Stimulated activated CD8-positive, alpha-beta memory T cell treated with anti-CD3 and anti-CD28 coated beads, Interleukin-4, amount 100 ng/mL, for 1 hour (primary cell): ENCODE measurements around the gene GNAI2.
A peak's percentile ranks its signal among the peaks of the same experiment; 100 is the strongest.
"Not testable (repeated sequence)": the region's sequence is repeated elsewhere in the genome, so short reads cannot be mapped to it uniquely, and the experiment has no call there.

Source experiments
- DNase-seq, 2 donors: peaks; one replicate each; pipeline ENCODE4 v3.0.0-alpha.2; 2020; ENCODE audit warnings: low read depth in 2 of 2, low spot score in 1 of 2

The GNAI2 gene

DNA sequence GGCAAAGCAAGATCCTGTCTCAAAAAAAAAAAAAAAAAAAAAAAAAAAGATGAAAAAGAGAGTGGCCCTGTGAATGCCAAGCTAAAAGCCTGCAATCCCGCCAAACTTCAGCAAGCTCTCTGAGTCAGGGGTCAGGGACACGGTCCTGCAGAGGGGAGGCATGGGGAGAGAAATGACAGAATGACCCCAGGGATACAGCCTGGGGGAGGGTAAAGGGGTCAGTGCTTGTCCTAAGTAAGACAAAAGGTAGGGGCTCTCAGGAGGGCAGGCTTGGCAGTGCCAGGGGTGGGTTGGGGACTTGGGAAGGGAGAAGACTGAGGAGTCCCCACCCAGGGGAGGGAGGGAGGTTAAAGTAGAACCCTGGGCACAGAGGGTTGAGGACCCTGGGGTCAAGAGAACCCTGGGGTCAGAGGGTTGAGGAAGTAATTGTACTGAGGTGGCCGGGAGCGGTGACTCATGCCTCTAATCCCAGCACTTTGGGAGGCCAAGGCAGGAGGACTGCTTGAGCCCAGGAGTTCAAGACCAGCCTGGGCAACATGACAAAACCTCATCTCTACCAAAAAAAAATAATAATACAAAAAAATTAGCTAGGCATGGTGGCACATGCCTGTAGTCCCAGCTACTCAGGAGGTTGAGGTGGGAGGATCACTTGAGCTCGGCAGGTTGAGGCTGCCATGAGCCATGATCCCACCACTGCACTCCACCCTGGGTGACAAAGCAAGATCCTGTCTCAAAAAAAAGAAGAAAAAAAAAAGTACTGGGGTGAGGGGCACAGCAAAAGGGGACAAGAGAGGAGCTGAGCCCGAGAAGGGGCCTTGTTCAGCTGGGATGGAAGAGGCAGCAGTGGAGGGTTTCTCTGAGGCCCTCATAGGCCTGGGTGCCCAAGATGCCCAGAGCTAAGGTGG lies 27.7 kb downstream of the GNAI2 start:
- DNase-seq, result no peak

DNA sequence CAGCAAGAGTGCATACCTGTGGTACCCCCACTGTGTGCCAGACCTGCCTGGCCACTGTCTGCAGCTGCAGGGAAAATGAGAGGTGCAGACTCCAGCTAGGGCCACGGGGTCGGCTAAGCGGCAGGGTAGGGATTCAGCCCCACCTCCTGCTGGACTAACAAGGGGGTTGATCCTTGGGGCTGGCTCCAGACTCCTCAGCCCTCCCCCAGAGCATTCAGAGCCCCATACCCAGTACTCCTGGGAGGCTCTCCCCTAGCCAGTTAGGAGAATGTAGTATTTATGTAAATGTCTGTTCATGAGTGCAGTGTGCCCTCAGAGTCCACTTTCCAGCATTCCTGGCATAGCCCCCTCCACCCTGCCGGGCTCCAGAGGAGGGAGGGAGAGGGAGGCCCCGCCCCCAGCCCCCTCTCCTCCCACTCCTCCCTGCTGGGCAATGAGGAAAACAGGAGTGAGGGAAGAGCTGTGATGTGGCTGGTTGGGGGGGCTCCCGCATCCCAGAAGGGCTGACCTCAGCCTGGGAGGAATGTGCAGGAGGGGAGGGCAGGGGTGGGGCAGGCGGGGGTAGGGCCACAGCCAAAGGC lies 28.5 kb downstream of the GNAI2 start:
- no peak for DNase-seq

DNA sequence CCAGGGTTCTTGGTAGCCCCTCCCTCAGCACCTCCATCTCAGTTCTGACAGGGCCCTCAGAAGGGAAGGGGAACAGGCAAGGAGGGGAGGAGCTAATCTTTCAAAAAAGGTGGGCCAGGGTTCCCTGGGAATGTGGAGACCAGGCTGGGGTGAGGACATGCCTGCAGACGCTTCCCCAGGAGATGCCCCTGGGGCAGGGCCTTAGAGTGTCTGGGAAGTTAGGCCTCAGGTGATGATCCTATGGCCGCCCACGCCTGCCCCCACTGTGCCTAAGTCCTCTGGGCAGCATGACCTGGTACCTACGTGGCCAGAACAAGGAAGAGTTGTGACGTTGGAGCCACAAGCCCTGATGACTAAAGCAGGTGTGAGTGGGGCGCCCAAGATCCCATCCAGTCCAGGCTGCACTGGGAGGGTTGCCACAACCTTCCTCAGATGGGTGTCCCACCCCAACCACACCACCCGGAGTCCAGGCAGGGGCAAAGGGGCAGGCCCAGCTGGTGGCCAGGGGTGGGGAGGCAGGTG lies 29.0 kb downstream of the GNAI2 start:
- DNase-seq, result no peak

DNA sequence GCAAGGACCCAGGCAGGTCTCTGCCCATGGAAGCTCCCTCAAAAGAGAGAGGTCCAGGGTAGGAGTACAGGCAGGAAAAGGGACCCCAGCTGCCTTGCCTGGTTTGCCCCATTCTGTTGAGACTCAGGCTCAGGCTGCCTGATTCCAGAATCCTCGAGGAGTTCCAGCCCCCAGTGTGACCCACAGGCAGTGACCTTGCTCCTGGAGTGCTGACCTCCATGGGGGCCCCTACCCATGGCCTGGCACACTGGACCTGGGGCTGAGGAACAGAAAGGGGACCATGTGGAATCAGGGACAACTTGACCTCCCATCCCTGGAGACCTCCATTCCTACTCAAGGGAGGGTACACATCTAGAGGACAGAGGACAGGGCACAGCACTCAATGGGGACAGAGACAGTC lies 29.6 kb downstream of the GNAI2 start:
- DNase-seq, result no peak

DNA sequence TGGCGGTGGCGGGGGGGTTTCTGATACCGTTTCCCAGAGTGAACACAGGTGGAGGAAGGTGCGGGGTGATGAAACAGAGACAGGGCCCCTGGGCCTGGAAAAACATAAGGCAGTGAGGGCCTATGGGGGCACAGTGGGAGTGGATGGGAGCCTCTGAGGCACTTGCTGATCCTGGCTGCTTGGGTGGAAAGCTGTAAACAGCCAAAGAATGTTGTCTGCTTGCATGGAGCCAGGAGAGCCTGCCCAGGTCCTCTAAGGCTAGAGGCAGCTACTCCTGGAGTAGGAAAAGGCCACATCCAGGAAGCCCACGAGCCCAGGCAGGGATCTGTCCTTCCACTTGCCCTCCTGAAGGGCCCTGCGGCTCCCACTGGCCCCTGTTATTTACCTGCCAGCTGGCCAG lies 30.0 kb downstream of the GNAI2 start:
- no peak for DNase-seq

DNA sequence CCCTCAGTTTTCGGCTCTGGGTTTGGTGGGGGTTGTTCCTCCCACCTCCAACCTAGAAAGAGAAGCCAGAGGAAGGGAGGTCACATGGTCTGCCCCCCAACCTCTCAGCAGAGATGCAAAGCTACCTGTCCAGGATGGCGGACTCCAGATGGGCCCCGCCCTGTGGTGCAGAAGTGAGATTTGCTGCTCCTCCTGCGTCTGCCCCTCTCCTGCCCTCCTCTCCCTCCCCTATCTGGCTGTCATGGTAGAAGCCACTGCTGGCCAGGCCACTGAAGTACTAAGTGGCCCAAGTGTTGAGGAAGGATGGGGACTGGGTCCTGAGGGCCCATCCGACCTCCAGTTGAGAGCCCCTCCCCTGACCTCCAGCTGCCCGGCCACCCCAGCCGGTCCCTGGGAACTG lies 30.8 kb downstream of the GNAI2 start:
- no peak for DNase-seq

DNA sequence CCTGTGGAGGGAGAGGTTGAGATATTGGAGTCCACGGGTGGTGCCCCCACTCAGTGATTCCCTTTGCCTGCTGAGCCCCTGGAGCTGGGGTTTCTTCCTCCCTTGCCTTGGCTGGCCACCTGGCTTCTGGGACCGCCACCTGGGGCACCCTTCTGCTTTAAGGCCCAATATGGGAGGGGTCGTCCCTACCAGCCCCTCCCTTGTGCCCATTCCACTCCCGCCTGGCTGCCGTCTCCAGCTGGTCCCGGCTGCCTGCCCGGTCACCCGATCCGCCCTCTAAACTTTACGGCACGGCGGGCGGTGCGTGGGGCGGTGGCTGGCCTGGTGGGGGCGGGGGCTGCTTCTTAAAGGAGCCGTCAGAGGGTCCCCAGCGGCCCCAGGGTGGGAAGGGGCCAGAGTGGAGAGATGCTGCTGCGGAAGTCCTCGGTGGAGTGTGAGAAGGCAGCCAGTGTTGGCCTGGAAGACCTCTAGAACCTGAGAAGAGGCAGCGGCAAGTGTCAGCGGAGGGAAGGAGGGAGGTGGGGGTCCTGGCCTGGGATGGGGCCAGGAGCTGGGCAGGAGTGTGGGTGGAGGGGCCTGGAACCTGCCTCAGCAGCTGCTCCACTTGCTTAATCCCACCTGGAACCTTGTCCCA lies 31.4 kb downstream of the GNAI2 start:
- DNase-seq, result no peak

DNA sequence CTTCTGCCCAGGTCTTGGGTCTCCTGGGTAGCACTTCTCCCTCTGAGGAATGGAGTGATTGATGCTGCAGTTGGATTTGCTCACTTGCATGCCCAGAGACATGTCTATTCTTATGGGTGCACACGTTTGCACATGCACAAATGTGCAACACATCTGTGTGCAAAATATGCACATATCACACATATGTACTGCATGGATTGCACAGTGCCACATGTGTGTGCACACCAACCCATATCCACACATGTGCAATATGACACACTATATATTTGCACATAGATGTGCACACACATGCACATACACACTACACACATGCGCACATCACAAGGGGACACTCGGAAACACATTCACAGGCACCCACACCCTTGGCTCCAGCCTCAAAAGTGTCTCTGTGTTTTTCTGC lies 32.3 kb downstream of the GNAI2 start:
- no peak for DNase-seq

DNA sequence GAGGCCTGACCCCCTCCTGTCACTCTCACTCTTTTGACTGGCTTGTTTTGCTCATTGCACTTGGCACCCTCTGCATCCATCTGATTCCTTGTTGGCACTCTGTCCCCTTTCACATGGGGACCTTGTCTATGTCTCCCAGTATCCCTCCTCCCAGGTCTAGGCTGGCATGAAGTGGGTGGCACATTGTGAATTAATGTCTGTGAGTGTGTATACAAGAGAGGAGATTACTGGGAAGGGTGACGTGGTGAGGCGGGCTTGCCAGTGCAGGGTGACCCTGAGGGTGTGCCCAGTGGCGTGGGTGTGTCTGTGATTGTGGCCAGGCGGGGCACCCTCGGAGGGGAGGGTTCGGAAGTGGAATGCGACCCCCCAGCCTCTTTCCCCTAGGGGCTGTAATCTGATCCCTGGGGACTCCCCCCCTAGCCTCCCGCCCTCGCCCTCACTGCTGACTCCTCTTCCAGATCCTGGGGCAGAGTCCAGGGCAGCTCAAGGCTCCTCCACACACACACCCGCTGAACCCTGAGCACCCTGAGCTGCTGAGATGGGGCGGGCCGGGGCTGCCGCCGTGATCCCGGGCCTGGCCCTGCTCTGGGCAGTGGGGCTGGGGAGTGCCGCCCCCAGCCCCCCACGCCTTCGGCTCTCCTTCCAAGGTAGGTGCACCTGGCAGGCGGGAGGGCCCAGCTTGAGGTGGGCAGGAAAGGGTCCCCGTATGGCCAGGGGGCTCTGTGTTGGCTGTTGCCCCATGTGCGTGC lies 32.9 kb downstream of the GNAI2 start, which contains the start of gene SEMA3B:
SEMA3B (plus strand) TSS at position 445 of the 749 bp plus-strand sequence; CDS start at position 539, 94 bp downstream.
- no peak for DNase-seq

DNA sequence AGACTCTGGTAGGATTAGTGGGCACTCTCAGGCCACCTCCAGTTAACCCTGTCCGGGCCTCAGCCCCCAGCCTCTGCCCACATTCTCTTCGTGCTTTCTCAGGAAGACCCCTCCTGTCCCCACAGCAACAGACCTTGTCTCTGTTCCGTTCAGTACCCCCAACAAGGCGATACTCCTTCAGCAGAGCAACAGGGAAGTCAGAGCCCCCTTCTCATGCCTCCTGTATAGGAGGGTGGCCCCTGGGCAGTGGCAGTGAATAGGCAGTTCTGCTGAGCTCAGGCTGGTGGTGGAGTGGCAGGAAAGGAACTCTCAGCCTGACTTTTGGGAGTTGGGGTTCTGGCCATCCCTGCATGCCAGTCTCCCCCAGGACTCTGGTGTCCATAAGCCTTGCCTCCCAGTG lies 33.5 kb downstream of the GNAI2 start:
- no peak for DNase-seq

DNA sequence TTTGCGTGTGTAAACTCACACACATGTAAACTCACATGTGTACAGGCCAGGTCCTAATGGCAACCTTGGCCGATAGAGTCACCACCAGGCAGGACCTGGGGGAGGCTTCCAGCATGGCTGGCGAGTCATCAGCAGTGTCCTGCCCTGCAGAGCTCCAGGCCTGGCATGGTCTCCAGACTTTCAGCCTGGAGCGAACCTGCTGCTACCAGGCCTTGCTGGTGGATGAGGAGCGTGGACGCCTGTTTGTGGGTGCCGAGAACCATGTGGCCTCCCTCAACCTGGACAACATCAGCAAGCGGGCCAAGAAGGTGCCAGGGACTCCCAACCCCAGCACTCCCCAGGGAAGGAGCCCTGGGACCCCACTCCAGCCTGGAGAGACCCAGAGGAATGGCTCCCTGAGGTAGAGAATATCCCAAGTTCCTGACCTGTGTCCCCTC lies 34.0 kb downstream of the GNAI2 start:
- no peak for DNase-seq

DNA sequence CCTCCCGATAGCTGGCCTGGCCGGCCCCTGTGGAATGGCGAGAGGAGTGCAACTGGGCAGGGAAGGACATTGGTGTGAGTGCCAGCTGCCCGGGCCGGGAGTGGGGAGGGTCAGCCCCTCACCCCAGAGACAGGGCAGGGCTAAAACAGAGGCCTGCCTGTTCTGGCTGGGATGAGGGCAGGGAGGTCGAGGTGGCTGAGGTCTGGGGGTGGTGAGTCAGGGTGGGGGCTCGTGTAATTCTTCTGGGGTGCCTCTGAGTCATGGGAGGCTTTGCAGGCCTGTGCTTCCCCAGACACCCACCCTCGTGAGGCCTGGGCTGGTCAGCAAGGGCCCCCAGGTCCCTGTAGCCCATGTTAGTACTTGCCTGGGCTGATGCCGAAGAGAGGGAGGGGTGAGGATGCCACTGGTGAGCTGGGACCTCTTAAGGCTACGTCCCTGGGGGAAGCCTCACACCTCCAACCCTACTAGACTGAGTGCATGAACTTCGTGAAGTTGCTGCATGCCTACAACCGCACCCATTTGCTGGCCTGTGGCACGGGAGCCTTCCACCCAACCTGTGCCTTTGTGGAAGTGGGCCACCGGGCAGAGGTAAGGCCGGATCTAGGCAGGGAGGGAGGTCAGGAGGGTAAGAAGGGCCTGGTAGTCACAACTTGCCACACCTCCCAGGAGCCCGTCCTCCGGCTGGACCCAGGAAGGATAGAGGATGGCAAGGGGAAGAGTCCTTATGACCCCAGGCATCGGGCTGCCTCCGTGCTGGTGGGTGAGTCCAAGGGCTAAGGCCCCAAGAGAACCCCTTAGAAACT lies 34.6 kb downstream of the GNAI2 start:
- DNase-seq, result no peak

DNA sequence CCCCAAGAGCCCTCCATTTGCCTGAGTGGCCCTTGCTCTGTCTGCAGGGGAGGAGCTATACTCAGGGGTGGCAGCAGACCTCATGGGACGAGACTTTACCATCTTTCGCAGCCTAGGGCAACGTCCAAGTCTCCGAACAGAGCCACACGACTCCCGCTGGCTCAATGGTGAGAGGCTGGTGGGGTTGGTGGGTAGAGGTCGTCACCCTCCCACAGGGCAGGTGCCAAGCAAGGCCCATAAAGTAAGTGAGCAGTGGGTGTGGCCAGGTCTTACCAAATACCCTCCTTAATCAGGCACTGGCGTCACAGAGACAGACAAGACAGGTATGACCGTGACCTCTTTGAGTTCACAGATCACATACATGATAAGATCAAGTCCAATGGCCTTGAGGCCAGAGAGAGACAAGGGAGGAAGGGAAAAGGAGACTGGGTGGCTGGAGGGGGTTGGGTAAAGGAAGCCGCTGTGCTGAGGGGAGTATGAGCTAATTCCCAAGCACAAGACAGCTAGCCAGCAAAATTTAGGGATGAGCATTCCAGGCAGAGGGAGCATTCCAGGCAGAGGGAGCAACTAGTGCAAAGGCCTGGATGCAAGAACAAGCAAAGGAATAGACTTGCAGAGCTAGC lies 35.4 kb downstream of the GNAI2 start:
- no peak for DNase-seq

DNA sequence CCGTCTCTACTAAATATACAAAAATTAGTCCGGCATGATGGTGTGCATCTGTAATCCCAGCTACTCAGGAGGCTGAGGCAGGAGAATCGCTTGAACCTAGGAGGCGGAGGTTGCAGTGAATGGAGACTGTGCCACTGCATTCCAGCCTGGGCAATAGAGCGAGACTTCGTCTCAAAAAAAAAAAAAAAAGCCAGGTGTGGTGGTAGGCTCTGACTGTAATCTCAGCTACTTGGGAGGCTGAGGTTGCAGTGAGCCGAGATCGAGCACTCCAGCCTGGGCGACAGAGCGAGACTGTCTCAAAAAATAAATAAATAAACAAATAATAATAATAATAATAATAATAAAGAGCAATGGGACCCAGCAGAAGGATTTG lies 36.5 kb downstream of the GNAI2 start:
- DNase-seq, result not testable (repeated sequence)

DNA sequence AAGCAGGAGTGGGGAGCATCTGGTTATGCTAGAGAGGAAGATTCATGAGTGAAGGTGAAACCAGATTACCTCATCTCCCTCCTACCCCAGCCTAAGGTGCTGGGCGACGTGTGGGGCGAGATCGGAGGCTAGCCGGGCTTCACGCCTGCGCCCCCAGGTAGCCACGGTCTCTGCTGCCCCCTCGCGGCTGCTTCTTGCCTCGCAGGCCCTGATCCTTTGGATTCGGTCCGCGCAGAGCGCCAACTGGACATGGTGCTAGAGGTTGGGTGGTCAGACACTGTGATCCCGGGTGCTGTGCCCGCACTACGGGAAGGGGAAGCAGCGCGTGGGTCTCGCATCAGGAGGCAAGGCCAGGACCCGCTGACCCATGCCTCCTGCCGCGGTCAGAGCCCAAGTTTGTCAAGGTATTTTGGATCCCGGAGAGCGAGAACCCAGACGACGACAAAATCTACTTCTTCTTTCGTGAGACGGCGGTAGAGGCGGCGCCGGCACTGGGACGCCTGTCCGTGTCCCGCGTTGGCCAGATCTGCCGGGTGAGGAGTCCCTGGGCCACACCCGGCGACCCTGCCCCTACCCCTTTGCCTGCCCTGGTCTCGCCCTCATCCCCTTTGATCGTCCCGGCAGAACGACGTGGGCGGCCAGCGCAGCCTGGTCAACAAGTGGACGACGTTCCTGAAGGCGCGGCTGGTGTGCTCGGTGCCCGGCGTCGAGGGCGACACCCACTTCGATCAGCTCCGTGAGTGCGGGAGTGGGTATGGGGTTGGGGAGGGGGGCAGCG lies 37.1 kb downstream of the GNAI2 start:
- peak; percentile 77 to 84 for DNase-seq

DNA sequence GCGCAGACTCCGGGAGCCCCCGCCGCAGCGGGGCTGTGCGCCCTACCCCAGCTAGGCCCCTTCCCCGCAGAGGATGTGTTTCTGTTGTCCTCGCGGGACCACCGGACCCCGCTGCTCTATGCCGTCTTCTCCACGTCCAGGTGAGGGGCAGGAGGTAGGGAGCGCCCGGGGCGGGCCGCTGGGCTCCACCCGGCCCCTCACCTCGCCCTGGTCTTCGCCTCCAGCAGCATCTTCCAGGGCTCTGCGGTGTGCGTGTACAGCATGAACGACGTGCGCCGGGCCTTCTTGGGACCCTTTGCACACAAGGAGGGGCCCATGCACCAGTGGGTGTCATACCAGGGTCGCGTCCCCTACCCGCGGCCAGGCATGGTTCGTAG lies 37.7 kb downstream of the GNAI2 start:
- DNase-seq, result no peak

DNA sequence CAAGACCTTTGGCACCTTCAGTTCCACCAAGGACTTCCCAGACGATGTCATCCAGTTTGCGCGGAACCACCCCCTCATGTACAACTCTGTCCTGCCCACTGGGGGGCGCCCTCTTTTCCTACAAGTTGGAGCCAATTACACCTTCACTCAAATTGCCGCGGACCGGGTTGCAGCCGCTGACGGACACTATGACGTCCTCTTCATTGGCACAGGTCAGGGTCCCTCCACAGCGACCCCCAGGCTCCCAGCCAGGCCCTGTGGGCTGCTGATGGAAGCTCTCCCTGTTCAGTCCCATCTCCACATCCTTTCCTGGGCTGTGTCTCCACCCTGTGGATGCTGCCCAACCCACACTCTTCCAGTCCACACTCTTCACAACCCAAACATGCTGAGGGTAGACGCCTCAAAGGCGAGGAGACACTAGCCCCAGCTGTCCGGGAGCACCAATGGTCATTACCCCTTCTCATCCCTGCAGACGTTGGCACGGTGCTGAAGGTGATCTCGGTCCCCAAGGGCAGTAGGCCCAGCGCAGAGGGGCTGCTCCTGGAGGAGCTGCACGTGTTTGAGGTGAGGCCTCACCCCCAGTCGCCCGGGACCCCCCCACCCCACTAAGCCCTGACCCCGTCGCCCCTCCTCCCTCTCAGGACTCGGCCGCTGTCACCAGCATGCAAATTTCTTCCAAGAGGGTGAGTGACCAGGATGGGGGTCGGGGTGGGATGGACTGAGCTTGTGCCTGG lies 38.5 kb downstream of the GNAI2 start:
- peak; percentile 27 to 44 for DNase-seq

DNA sequence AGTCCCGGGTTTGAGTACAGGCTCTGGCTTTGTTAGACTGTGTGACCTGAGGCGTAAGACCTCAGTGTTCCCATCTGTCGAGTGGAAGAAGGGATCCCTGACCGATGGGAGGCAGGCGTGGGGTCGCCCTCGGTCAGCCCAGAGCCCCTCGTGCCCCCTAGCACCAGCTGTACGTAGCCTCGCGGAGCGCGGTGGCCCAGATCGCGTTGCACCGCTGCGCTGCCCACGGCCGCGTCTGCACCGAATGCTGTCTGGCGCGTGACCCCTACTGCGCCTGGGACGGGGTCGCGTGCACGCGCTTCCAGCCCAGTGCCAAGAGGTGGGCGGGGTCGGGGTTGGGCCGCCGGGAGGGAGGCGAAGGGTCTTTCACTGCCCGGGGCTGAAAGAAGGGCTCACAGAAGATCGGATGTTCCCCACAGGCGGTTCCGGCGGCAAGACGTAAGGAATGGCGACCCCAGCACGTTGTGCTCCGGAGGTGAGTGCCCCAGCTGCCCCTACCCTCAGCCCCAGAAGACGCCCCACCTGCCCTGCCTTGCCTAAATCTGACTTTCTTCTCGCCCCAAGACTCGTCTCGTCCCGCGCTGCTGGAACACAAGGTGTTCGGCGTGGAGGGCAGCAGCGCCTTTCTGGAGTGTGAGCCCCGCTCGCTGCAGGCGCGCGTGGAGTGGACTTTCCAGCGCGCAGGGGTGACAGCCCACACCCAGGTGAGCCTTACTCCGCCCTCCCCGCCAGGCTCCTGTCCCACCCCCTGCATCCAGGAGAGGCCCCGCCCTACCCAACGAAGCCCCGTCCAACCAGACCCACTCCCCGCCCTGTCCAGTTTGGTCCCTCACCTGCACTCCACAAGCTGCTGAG lies 39.4 kb downstream of the GNAI2 start:
- no peak for DNase-seq
